WTC11 (cell line): Measurements from ENCODE around the gene KANTR. TPM values are rescaled to one million over a fixed set of nuclear protein-coding genes. Genes with fewer than 3 reads are reported as not detected.

ENCODE experiments used
- ATAC-seq: fragments of 200-7000 bp; cut with Tn5 transposase; 2 replicates; pipeline ENCODE4 v1.10.0; 2021; ENCODE audit warnings: mild to moderate bottlenecking, moderate library complexity
- CTCF ChIA-PET: fragments of 300-600 bp; sonication (Branson Sonifier 250); formaldehyde crosslinking; loops from one replicate; lab custom pipeline; 2021; ENCODE audit warnings: antibody characterized with exemption; lab: Charles Lee
- POLR2A ChIA-PET: fragments of 350-600 bp; sonication (Branson Sonifier 250); formaldehyde crosslinking; loops from one replicate; lab custom pipeline; 2021; ENCODE audit warnings: antibody characterized with exemption; lab: Charles Lee
- DNase-seq: peaks from one replicate; pipeline ENCODE4 v3.0.0; 2021; ENCODE audit warnings: low spot score
- H3K27ac Mint-ChIP-seq: 2 replicates; pipeline ENCODE4 v1.8.0; 2021; ENCODE audit warnings: mixed read lengths
- H3K27me3 Mint-ChIP-seq: 2 replicates; pipeline ENCODE4 v1.8.0; 2021; ENCODE audit warnings: low read depth, mild to moderate bottlenecking, moderate library complexity, mixed read lengths
- H3K36me3 Mint-ChIP-seq: 2 replicates; pipeline ENCODE4 v1.8.0; 2021; ENCODE audit warnings: mixed read lengths
- H3K4me1 Mint-ChIP-seq: 2 replicates; pipeline ENCODE4 v1.8.0; 2022; ENCODE audit warnings: mixed read lengths
- H3K4me3 Mint-ChIP-seq: 2 replicates; pipeline ENCODE4 v1.8.0; 2021; ENCODE audit warnings: mild to moderate bottlenecking, moderate library complexity, mixed read lengths
- H3K9me3 Mint-ChIP-seq: 2 replicates; pipeline ENCODE4 v1.8.0; 2021; ENCODE audit warnings: mixed read lengths
- CREB1 ChIP-seq: sonication (generic); formaldehyde crosslinking; IDR thresholded peaks from 2 replicates; pipeline ENCODE4 v1.8.0; 2023; ENCODE audit warnings: mild to moderate bottlenecking, missing genetic modification reagents
- CREM ChIP-seq: sonication (generic); formaldehyde crosslinking; IDR thresholded peaks from 2 replicates; pipeline ENCODE4 v1.8.1; 2022; ENCODE audit warnings: mild to moderate bottlenecking, missing genetic modification reagents, moderate library complexity
- ELF4 ChIP-seq: sonication (generic); formaldehyde crosslinking; IDR thresholded peaks from 2 replicates; pipeline ENCODE4 v1.8.1; 2022; ENCODE audit warnings: low read depth, mild to moderate bottlenecking, moderate library complexity, missing genetic modification reagents
- GRHL2 ChIP-seq: fragments of 250-450 bp; sonication (Bioruptor Pico); IDR thresholded peaks from 2 replicates; pipeline ENCODE4 v1.8.0; 2022; ENCODE audit warnings: mild to moderate bottlenecking, moderate library complexity; ENCODE audit not compliant: insufficient replicate concordance, severe bottlenecking
- JAZF1 ChIP-seq: fragments of 250-450 bp; sonication (Bioruptor Pico); IDR thresholded peaks from 2 replicates; pipeline ENCODE4 v1.9.0; 2021; ENCODE audit warnings: moderate library complexity, mild to moderate bottlenecking, inconsistent platforms
- JUN ChIP-seq: sonication (generic); formaldehyde crosslinking; IDR thresholded peaks from 2 replicates; pipeline ENCODE4 v1.8.0; 2023; ENCODE audit warnings: mild to moderate bottlenecking, missing genetic modification reagents
- NFATC4 ChIP-seq: fragments of 250-450 bp; sonication (Bioruptor Pico); IDR thresholded peaks from 2 replicates; pipeline ENCODE4 v1.9.0; 2021; ENCODE audit warnings: mild to moderate bottlenecking
- NR3C1 ChIP-seq: sonication (generic); formaldehyde crosslinking; conservative IDR thresholded peaks from 2 replicates; pipeline ENCODE4 v1.8.1; 2023; ENCODE audit warnings: low read depth, mild to moderate bottlenecking, missing genetic modification reagents
- RORB ChIP-seq: fragments of 250-450 bp; sonication (Bioruptor Pico); IDR thresholded peaks from 2 replicates; pipeline ENCODE4 v1.9.0; 2021; ENCODE audit warnings: mild to moderate bottlenecking
- TCF7 ChIP-seq: sonication (generic); formaldehyde crosslinking; IDR thresholded peaks from 2 replicates; pipeline ENCODE4 v1.8.0; 2022; ENCODE audit warnings: mild to moderate bottlenecking, low read depth, missing genetic modification reagents, moderate library complexity
- TEAD1 ChIP-seq: sonication (generic); formaldehyde crosslinking; IDR thresholded peaks from 2 replicates; pipeline ENCODE4 v1.8.0; 2022; ENCODE audit warnings: mild to moderate bottlenecking, missing genetic modification reagents
- TEAD4 ChIP-seq: sonication (generic); formaldehyde crosslinking; IDR thresholded peaks from 2 replicates; pipeline ENCODE4 v1.8.0; 2022; ENCODE audit warnings: mild to moderate bottlenecking, missing genetic modification reagents
- ZBTB21 ChIP-seq: sonication (generic); formaldehyde crosslinking; IDR thresholded peaks from 2 replicates; pipeline ENCODE4 v1.8.1; 2023; ENCODE audit warnings: mild to moderate bottlenecking, missing genetic modification reagents, borderline replicate concordance
- ZNF121 ChIP-seq: sonication (generic); formaldehyde crosslinking; IDR thresholded peaks from 2 replicates; pipeline ENCODE4 v1.8.0; 2023; ENCODE audit warnings: missing genetic modification reagents
- ZNF138 ChIP-seq: sonication (generic); formaldehyde crosslinking; conservative IDR thresholded peaks from 2 replicates; pipeline ENCODE4 v1.8.1; 2022; ENCODE audit warnings: mild to moderate bottlenecking, moderate library complexity, missing genetic modification reagents
- ZNF219 ChIP-seq: sonication (generic); formaldehyde crosslinking; IDR thresholded peaks from 2 replicates; pipeline ENCODE4 v1.8.0; 2023; ENCODE audit warnings: missing genetic modification reagents, mild to moderate bottlenecking, borderline replicate concordance
- total RNA-seq: library from RNA; stranded (reverse); gene quantifications from 3 replicates; pipeline ENCODE4 v1.2.3, GENCODE V29; 2021
- TF ChIP-seq, protein P1 (sequence below): sonication (generic); formaldehyde crosslinking; IDR thresholded peaks from 2 replicates; pipeline ENCODE4 v1.8.1; 2023; ENCODE audit warnings: mild to moderate bottlenecking, missing genetic modification reagents, borderline replicate concordance
- TF ChIP-seq, protein P2 (sequence below): sonication (generic); formaldehyde crosslinking; IDR thresholded peaks from 2 replicates; pipeline ENCODE4 v1.8.1; 2023; ENCODE audit warnings: mild to moderate bottlenecking, moderate library complexity, missing genetic modification reagents
- TF ChIP-seq, protein P3 (sequence below): fragments of 250-450 bp; sonication (Bioruptor Pico); IDR thresholded peaks from 2 replicates; pipeline ENCODE4 v1.8.0; 2021; ENCODE audit warnings: mild to moderate bottlenecking
- TF ChIP-seq, protein P4 (sequence below): fragments of 250-450 bp; sonication (Bioruptor Pico); IDR thresholded peaks from 2 replicates; pipeline ENCODE4 v1.9.0; 2021; ENCODE audit warnings: mild to moderate bottlenecking
- TF ChIP-seq, protein P5 (sequence below): fragments of 200-600 bp; IDR thresholded peaks from 2 replicates; pipeline ENCODE4 v1.8.0; 2022; ENCODE audit warnings: antibody characterized with exemption
- TF ChIP-seq, protein P6 (sequence below): sonication (generic); formaldehyde crosslinking; IDR thresholded peaks from 2 replicates; pipeline ENCODE4 v1.8.0; 2022; ENCODE audit warnings: missing genetic modification reagents

KANTR gene
- total RNA-seq, 1 experiment from 2014 or later = 14.0 TPM

DNA sequence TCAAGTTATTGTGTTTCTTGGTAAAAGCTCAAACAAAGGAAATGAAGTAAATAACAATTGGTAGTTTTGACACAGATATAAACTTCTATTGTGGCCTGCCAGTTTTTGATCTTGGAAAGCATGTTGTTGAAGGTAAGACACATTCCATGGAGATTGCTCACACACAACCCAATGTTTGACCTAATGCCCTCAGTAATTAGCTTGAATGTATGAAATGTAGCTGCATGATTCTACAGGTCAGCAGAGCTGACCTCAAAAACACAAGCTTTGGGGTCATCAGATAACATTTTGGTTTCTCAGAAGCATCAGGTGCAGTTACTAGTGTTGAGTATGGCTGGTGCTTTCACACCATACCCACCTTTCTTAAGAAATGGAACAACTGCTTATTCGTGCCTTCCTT is 28.8 kb upstream of the KANTR start:
- CTCF ChIA-PET = no interaction called here
- Mint-ChIP-seq H3K9me3 (no peaks in the 10 kb centered on the region), H3K27me3 (no peaks in the 10 kb centered on the region), H3K4me1 (no peaks in the 10 kb centered on the region), H3K4me3 (no peak overlapping the region), H3K27ac (no peak overlapping the region), H3K36me3 (no peaks in the 10 kb centered on the region)
- POLR2A ChIA-PET = no interaction called here
- DNase-seq (no peak), ATAC-seq (no peak)
- TF ChIP-seq, protein P1, sequence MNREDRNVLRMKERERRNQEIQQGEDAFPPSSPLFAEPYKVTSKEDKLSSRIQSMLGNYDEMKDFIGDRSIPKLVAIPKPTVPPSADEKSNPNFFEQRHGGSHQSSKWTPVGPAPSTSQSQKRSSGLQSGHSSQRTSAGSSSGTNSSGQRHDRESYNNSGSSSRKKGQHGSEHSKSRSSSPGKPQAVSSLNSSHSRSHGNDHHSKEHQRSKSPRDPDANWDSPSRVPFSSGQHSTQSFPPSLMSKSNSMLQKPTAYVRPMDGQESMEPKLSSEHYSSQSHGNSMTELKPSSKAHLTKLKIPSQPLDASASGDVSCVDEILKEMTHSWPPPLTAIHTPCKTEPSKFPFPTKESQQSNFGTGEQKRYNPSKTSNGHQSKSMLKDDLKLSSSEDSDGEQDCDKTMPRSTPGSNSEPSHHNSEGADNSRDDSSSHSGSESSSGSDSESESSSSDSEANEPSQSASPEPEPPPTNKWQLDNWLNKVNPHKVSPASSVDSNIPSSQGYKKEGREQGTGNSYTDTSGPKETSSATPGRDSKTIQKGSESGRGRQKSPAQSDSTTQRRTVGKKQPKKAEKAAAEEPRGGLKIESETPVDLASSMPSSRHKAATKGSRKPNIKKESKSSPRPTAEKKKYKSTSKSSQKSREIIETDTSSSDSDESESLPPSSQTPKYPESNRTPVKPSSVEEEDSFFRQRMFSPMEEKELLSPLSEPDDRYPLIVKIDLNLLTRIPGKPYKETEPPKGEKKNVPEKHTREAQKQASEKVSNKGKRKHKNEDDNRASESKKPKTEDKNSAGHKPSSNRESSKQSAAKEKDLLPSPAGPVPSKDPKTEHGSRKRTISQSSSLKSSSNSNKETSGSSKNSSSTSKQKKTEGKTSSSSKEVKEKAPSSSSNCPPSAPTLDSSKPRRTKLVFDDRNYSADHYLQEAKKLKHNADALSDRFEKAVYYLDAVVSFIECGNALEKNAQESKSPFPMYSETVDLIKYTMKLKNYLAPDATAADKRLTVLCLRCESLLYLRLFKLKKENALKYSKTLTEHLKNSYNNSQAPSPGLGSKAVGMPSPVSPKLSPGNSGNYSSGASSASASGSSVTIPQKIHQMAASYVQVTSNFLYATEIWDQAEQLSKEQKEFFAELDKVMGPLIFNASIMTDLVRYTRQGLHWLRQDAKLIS (CRISPR knock-in tag) = no peak
- TF ChIP-seq ZBTB21 (CRISPR knock-in tag) = no peak
- no peak for TF ChIP-seq NFATC4 (CRISPR knock-in tag)
- TF ChIP-seq, protein P2, sequence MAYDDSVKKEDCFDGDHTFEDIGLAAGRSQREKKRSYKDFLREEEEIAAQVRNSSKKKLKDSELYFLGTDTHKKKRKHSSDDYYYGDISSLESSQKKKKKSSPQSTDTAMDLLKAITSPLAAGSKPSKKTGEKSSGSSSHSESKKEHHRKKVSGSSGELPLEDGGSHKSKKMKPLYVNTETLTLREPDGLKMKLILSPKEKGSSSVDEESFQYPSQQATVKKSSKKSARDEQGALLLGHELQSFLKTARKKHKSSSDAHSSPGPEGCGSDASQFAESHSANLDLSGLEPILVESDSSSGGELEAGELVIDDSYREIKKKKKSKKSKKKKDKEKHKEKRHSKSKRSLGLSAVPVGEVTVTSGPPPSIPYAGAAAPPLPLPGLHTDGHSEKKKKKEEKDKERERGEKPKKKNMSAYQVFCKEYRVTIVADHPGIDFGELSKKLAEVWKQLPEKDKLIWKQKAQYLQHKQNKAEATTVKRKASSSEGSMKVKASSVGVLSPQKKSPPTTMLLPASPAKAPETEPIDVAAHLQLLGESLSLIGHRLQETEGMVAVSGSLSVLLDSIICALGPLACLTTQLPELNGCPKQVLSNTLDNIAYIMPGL (CRISPR knock-in tag) = no peak
- TF ChIP-seq ZNF138 (CRISPR knock-in tag) = no peak
- TF ChIP-seq TCF7 = no peak
- TF ChIP-seq, protein P3, sequence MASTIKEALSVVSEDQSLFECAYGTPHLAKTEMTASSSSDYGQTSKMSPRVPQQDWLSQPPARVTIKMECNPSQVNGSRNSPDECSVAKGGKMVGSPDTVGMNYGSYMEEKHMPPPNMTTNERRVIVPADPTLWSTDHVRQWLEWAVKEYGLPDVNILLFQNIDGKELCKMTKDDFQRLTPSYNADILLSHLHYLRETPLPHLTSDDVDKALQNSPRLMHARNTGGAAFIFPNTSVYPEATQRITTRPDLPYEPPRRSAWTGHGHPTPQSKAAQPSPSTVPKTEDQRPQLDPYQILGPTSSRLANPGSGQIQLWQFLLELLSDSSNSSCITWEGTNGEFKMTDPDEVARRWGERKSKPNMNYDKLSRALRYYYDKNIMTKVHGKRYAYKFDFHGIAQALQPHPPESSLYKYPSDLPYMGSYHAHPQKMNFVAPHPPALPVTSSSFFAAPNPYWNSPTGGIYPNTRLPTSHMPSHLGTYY (CRISPR knock-in tag) = no peak
- TF ChIP-seq JUN (CRISPR knock-in tag) = no peak
- TF ChIP-seq TEAD1 (CRISPR knock-in tag) = no peak
- TF ChIP-seq, protein P4, sequence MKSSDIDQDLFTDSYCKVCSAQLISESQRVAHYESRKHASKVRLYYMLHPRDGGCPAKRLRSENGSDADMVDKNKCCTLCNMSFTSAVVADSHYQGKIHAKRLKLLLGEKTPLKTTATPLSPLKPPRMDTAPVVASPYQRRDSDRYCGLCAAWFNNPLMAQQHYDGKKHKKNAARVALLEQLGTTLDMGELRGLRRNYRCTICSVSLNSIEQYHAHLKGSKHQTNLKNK (CRISPR knock-in tag) = no peak
- no peak for TF ChIP-seq NR3C1 (CRISPR knock-in tag)
- TF ChIP-seq, protein P5, sequence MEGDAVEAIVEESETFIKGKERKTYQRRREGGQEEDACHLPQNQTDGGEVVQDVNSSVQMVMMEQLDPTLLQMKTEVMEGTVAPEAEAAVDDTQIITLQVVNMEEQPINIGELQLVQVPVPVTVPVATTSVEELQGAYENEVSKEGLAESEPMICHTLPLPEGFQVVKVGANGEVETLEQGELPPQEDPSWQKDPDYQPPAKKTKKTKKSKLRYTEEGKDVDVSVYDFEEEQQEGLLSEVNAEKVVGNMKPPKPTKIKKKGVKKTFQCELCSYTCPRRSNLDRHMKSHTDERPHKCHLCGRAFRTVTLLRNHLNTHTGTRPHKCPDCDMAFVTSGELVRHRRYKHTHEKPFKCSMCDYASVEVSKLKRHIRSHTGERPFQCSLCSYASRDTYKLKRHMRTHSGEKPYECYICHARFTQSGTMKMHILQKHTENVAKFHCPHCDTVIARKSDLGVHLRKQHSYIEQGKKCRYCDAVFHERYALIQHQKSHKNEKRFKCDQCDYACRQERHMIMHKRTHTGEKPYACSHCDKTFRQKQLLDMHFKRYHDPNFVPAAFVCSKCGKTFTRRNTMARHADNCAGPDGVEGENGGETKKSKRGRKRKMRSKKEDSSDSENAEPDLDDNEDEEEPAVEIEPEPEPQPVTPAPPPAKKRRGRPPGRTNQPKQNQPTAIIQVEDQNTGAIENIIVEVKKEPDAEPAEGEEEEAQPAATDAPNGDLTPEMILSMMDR = no peak

DNA sequence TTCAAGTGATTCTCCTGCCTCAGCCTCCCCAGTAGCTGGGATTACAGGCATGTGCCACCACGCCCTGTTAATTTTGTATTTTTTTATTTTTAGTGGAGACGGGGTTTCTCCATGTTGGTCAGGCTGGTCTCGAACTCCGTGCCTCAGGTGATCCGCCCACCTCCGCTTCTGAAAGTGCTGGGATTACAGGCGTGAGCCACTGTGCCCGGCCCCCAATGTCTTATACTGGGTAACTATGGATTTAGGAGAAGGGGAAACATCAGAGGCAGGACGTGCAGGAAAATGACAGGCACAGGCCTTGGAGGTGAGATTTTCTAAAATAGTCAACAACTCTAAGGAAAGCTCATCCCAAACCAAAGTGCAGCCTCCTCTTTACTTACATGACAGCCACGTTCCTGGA is 22.9 kb upstream of the KANTR start:
- no peak overlapping the region for H3K27ac Mint-ChIP-seq
- no peak overlapping the region for H3K4me3 Mint-ChIP-seq
- CTCF ChIA-PET = interaction anchor here (1.0 kb wide), 1 partner anchor 11 kb away, joined by 6 read pairs; the partner anchor contains the start of gene TSPYL2
- POLR2A ChIA-PET = no interaction called here
- H3K36me3 Mint-ChIP-seq = no peaks in the 10 kb centered on the region
- H3K9me3 Mint-ChIP-seq = no peaks in the 10 kb centered on the region
- ATAC-seq (no peak), DNase-seq (no peak)
- H3K27me3 Mint-ChIP-seq = no peaks in the 10 kb centered on the region; the same call in 1 of the 2 replicates
- peaks cover 14% of the 10 kb centered on the region for H3K4me1 Mint-ChIP-seq
- no peak for TF ChIP-seq ZNF121
- no peak for TF ChIP-seq TEAD4 (CRISPR knock-in tag)
- no peak for TF ChIP-seq ELF4 (CRISPR knock-in tag)
- TF ChIP-seq, protein P6, sequence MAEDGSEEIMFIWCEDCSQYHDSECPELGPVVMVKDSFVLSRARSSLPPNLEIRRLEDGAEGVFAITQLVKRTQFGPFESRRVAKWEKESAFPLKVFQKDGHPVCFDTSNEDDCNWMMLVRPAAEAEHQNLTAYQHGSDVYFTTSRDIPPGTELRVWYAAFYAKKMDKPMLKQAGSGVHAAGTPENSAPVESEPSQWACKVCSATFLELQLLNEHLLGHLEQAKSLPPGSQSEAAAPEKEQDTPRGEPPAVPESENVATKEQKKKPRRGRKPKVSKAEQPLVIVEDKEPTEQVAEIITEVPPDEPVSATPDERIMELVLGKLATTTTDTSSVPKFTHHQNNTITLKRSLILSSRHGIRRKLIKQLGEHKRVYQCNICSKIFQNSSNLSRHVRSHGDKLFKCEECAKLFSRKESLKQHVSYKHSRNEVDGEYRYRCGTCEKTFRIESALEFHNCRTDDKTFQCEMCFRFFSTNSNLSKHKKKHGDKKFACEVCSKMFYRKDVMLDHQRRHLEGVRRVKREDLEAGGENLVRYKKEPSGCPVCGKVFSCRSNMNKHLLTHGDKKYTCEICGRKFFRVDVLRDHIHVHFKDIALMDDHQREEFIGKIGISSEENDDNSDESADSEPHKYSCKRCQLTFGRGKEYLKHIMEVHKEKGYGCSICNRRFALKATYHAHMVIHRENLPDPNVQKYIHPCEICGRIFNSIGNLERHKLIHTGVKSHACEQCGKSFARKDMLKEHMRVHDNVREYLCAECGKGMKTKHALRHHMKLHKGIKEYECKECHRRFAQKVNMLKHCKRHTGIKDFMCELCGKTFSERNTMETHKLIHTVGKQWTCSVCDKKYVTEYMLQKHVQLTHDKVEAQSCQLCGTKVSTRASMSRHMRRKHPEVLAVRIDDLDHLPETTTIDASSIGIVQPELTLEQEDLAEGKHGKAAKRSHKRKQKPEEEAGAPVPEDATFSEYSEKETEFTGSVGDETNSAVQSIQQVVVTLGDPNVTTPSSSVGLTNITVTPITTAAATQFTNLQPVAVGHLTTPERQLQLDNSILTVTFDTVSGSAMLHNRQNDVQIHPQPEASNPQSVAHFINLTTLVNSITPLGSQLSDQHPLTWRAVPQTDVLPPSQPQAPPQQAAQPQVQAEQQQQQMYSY (CRISPR knock-in tag) = no peak
- TF ChIP-seq CREM = no peak
- no peak for TF ChIP-seq RORB (CRISPR knock-in tag)
- TF ChIP-seq GRHL2 (CRISPR knock-in tag) = no peak
- TF ChIP-seq TEAD1 (CRISPR knock-in tag) = no peak
- no peak for TF ChIP-seq CREB1 (CRISPR knock-in tag)
- TF ChIP-seq NR3C1 (CRISPR knock-in tag) = no peak
- no peak for TF ChIP-seq ZNF219 (CRISPR knock-in tag)
- no peak for TF ChIP-seq JAZF1 (CRISPR knock-in tag)
